Parathyroid adenoma (tissue), 2 donors: ENCODE data around the gene ZNF45.

Experiments
- H2AFZ ChIP-seq: fragments of 300-600 bp; sonication (generic); one replicate; pipeline ENCODE4 v1.7.0; 2017; ENCODE audit warnings: antibody characterized with exemption, mild to moderate bottlenecking
- H3K27ac ChIP-seq: fragments of 300-600 bp; sonication (generic); one replicate; pipeline ENCODE4 v1.7.0; 2017
- H3K27me3 ChIP-seq: fragments of 300-600 bp; sonication (generic); one replicate; pipeline ENCODE4 v1.7.0; 2017; ENCODE audit warnings: low read length; ENCODE audit not compliant: control insufficient read depth, insufficient read depth
- H3K36me3 ChIP-seq: fragments of 300-600 bp; sonication (generic); one replicate; pipeline ENCODE4 v1.7.0; 2017; ENCODE audit warnings: low read length; ENCODE audit not compliant: control insufficient read depth, insufficient read depth
- H3K4me1 ChIP-seq: fragments of 300-600 bp; sonication (generic); one replicate; pipeline ENCODE4 v1.7.0; 2017; ENCODE audit warnings: control low read depth
- H3K4me2 ChIP-seq: fragments of 300-600 bp; sonication (generic); one replicate; pipeline ENCODE4 v1.7.0; 2017; ENCODE audit warnings: low read length
- H3K4me3 ChIP-seq: fragments of 300-600 bp; sonication (generic); one replicate; pipeline ENCODE4 v1.7.0; 2017; ENCODE audit warnings: low read depth, low read length
- H3K79me2 ChIP-seq: fragments of 300-600 bp; sonication (generic); one replicate; pipeline ENCODE4 v1.7.0; 2017; ENCODE audit warnings: control low read depth
- H3K9ac ChIP-seq: fragments of 300-600 bp; sonication (generic); one replicate; pipeline ENCODE4 v1.7.0; 2017; ENCODE audit warnings: mild to moderate bottlenecking
- H3K9me3 ChIP-seq: fragments of 300-600 bp; sonication (generic); one replicate; pipeline ENCODE4 v1.7.0; 2017; ENCODE audit warnings: low read length; ENCODE audit not compliant: control insufficient read depth
- TF ChIP-seq, protein P1 (sequence below): fragments of 300-600 bp; sonication (generic); IDR thresholded peaks from one replicate; pipeline ENCODE4 v1.7.0; 2017; ENCODE audit warnings: antibody characterized with exemption, mild to moderate bottlenecking
- donor health status: primary hyperparathyroidism.

ZNF45 gene

DNA sequence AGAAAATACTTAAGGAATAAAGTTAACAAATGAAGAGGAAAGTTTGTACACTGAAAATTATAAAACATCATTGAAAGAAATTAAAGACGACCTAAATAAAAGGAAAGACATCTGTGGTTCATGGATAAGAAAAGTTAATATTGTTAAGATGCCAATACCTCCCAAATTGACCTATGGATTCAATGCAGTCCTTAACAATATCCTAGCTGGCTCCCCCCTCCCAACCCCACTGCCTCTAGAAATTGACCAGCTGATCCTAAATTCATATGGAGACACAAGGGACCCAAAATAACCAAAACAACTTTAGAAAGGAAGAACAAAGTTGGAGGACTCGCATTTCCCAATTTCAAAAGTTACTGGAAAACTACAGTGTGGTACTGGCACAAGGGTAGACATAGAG lies 28.3 kb downstream of the ZNF45 start:
- H2AFZ ChIP-seq, result no peak overlapping the region
- H3K9ac ChIP-seq, result no peak overlapping the region
- no peaks in the 10 kb centered on the region for H3K79me2 ChIP-seq
- H3K9me3 ChIP-seq, result peaks cover 14% of the 10 kb centered on the region
- H3K4me3 ChIP-seq, result no peak overlapping the region
- H3K4me2 ChIP-seq, result no peak overlapping the region
- no peaks in the 10 kb centered on the region for H3K4me1 ChIP-seq
- H3K27ac ChIP-seq, result no peak overlapping the region
- H3K27me3 ChIP-seq, result no peaks in the 10 kb centered on the region
- TF ChIP-seq, protein P1, sequence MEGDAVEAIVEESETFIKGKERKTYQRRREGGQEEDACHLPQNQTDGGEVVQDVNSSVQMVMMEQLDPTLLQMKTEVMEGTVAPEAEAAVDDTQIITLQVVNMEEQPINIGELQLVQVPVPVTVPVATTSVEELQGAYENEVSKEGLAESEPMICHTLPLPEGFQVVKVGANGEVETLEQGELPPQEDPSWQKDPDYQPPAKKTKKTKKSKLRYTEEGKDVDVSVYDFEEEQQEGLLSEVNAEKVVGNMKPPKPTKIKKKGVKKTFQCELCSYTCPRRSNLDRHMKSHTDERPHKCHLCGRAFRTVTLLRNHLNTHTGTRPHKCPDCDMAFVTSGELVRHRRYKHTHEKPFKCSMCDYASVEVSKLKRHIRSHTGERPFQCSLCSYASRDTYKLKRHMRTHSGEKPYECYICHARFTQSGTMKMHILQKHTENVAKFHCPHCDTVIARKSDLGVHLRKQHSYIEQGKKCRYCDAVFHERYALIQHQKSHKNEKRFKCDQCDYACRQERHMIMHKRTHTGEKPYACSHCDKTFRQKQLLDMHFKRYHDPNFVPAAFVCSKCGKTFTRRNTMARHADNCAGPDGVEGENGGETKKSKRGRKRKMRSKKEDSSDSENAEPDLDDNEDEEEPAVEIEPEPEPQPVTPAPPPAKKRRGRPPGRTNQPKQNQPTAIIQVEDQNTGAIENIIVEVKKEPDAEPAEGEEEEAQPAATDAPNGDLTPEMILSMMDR, result no peak
- peaks cover 6% of the 10 kb centered on the region for H3K36me3 ChIP-seq

DNA sequence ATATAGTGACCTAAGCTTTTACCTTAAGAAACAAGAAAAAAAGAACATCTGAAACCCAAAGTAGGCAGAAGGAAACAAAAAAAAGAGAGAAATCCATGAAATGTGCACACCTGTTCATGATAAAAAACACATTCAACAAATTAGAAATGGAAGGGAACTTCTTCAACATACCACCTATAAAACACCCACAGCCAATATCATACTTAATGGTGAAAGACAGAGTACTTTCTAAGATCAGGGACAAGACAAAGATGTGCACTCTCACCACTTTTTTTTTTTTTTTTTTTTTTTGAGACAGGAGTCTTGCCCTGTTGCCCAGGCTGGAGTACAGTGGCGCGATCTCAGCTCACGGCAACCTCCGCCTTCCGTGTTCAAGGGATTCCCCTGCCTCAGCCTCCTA lies 29.2 kb downstream of the ZNF45 start:
- H3K27me3 ChIP-seq, result no peaks in the 10 kb centered on the region
- no peaks in the 10 kb centered on the region for H3K4me1 ChIP-seq
- no peak overlapping the region for H3K4me3 ChIP-seq
- H3K4me2 ChIP-seq, result no peak overlapping the region
- no peak overlapping the region for H3K9ac ChIP-seq
- H3K36me3 ChIP-seq, result no peaks in the 10 kb centered on the region
- H3K79me2 ChIP-seq, result no peaks in the 10 kb centered on the region
- TF ChIP-seq, protein P1, result no peak
- H3K27ac ChIP-seq, result no peak overlapping the region
- no peak overlapping the region for H2AFZ ChIP-seq
- peaks cover 14% of the 10 kb centered on the region for H3K9me3 ChIP-seq

DNA sequence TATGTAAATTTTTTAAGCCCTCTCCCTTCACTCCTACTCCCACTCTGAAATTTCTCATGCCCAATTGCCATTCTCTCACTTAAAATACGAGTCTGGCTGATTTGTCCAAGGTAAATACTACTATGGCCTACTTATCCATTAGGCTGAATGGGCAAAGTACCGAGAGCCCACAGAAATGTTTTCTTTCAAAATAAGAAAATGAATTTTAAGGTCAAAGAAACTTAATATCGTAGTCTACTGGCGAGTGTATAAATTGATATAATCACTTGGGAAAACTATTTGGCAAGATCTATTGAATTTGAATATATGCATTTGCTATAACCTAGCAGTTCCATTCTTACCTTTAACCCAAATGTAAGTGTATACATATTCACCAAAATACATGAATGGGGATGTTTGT lies 32.7 kb downstream of the ZNF45 start:
- Histone ChIP-seq H3K4me3 (peak overlapping the region; percentile 86), H3K4me2 (peak overlapping the region; percentile 94), H3K79me2 (no peaks in the 10 kb centered on the region), H3K9me3 (peaks cover 10% of the 10 kb centered on the region), H3K4me1 (no peaks in the 10 kb centered on the region), H3K27me3 (no peaks in the 10 kb centered on the region), H2AFZ (no peak overlapping the region), H3K9ac (no peak overlapping the region), H3K36me3 (no peaks in the 10 kb centered on the region), H3K27ac (no peak overlapping the region)
- TF ChIP-seq, protein P1, result no peak

DNA sequence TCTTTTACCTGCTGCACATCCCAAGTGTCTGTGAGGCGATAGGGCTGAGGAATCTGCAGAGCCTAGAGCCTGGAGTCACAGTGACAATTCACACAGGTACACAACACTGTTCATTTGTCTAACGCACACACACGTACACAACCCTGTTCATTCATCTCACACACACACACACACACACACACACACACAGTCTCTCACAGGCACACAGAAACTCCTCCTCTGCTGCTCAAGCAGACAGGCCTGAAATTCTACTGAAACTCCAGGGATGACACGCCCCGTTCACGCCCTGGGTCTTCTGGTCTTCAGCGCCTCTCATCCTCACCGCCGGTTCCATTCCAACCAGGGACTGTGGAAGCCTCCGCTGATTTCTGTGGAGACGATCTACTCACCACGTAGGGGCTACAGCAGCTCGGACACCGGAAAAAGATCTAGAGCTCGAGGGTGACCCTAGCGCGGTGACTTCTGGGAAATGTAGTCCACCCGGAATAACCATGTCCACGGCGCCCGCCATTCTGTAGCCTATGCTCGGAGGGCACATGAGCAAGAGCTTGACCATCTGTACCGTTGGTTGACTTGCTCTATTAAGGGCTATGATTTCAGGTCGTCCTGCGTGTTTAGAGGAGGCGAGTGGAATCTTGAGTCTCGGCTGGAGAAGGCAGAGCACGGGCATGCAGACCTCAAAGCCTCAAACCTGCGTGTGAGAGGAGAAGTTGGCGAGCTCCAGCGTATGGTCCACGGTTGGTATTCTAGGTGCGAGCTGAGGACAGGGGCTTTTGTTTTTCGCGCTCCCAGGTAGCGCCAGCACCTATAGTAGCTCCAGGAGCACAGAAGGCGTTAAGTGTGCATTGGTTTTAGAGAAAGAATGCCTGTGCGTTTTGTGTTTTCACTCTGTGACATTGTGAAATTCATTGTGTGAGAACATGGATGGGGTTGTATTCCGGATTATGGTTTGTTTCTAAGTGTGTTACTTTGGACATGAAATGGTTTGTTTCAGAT lies 33.4 kb downstream of the ZNF45 start:
- H3K9me3 ChIP-seq, result peaks cover 10% of the 10 kb centered on the region

More for the DNA sequence above, 33.4 kb downstream of the ZNF45 start:
- no peaks in the 10 kb centered on the region for H3K27me3 ChIP-seq
- TF ChIP-seq, protein P1, result no peak
- H3K9ac ChIP-seq, result no peak overlapping the region
- no peak overlapping the region for H3K27ac ChIP-seq
- H3K4me2 ChIP-seq, result peak overlapping the region; percentile 94
- H3K36me3 ChIP-seq, result no peaks in the 10 kb centered on the region
- no peaks in the 10 kb centered on the region for H3K79me2 ChIP-seq
- H3K4me1 ChIP-seq, result no peaks in the 10 kb centered on the region
- H2AFZ ChIP-seq, result no peak overlapping the region
- H3K4me3 ChIP-seq, result peak overlapping the region; percentile 86
